Activated CD4-positive, alpha-beta T cell treated with anti-CD3 and anti-CD28 coated beads, Interleukin-2, amount 10 ng/mL, durations not matched to agents 7 days and 5 days (primary cell): ENCODE measurements around the gene INA. TPM values are rescaled to one million over a fixed set of nuclear protein-coding genes. Genes with fewer than 3 reads are reported as not detected.

Experiments used
- CTCF ChIA-PET: fragments of 350-600 bp; sonication (Branson Sonifier 250); formaldehyde crosslinking; loops from one replicate; lab custom pipeline; 2021; ENCODE audit warnings: antibody characterized with exemption; lab: Charles Lee
- POLR2A ChIA-PET: fragments of 350-600 bp; sonication (Branson Sonifier 250); formaldehyde crosslinking; loops from one replicate; lab custom pipeline; 2021; ENCODE audit warnings: antibody characterized with exemption; lab: Charles Lee
- DNase-seq: peaks from one replicate; pipeline ENCODE4 v3.0.0-alpha.2; 2020
- H3K27ac Mint-ChIP-seq: one replicate; pipeline ENCODE4 v1.8.0; 2021; ENCODE audit warnings: mild to moderate bottlenecking, moderate library complexity, mixed read lengths
- H3K27me3 Mint-ChIP-seq: one replicate; pipeline ENCODE4 v1.8.0; 2021; ENCODE audit warnings: mixed read lengths
- H3K36me3 Mint-ChIP-seq: one replicate; pipeline ENCODE4 v1.8.0; 2021; ENCODE audit warnings: low read depth, mixed read lengths
- H3K4me1 Mint-ChIP-seq: one replicate; pipeline ENCODE4 v1.8.0; 2021; ENCODE audit warnings: mixed read lengths
- H3K4me3 Mint-ChIP-seq: one replicate; pipeline ENCODE4 v1.8.0; 2021; ENCODE audit warnings: mild to moderate bottlenecking, moderate library complexity, mixed read lengths
- H3K9me3 Mint-ChIP-seq: one replicate; pipeline ENCODE4 v1.8.0; 2021; ENCODE audit warnings: mixed read lengths
- total RNA-seq, 2 experiments: library from RNA; stranded (reverse); gene quantifications; one replicate each; pipeline ENCODE4 v1.2.3, GENCODE V29; 2021

The INA gene
- total RNA-seq, 2 experiments from 2014 or later: 0.10 TPM; not detected in 1

- CTCF ChIA-PET: interaction anchor here (1.8 kb wide), 1 partner anchor 22 kb away, joined by 4 read pairs; no protein-coding TSS in a partner anchor
- H3K36me3 Mint-ChIP-seq: peaks cover 27% of the 10 kb centered on the region
Measured at GRCh38 chr10:103327906-103328305, 51.0 kb downstream of the INA start.

GRCh38 chr10:103333934-103334520, 57.1 kb downstream of the INA start:
- Mint-ChIP-seq H3K4me1 (peaks cover 1% of the 10 kb centered on the region), H3K36me3 (peaks cover 23% of the 10 kb centered on the region), H3K27me3 (no peaks in the 10 kb centered on the region), H3K4me3 (no peak overlapping the region), H3K9me3 (no peaks in the 10 kb centered on the region), H3K27ac (no peak overlapping the region)
- ChIA-PET POLR2A (no interaction called here), CTCF (interaction anchor here (0.6 to 1.2 kb wide), 6 partner anchors 9 to 514 kb away, joined by 3 to 8 read pairs (median 4); partner anchors contain the start of gene PCGF6)
- DNase-seq: no peak

More at GRCh38 chr10:103327906-103328305, 51.0 kb downstream of the INA start:
- H3K4me3 Mint-ChIP-seq: no peak overlapping the region
- no peaks in the 10 kb centered on the region for H3K9me3 Mint-ChIP-seq
- no peak for DNase-seq
- no peak overlapping the region for H3K27ac Mint-ChIP-seq
- H3K27me3 Mint-ChIP-seq: no peaks in the 10 kb centered on the region
- POLR2A ChIA-PET: no interaction called here
- no peaks in the 10 kb centered on the region for H3K4me1 Mint-ChIP-seq

- POLR2A ChIA-PET: no interaction called here
Measured at GRCh38 chr10:103334567-103334966, 57.6 kb downstream of the INA start.

GRCh38 chr10:103336370-103336769, 59.4 kb downstream of the INA start:
- no peaks in the 10 kb centered on the region for H3K9me3 Mint-ChIP-seq
- no peak overlapping the region for H3K27ac Mint-ChIP-seq
- CTCF ChIA-PET: no interaction called here
- peaks cover 21% of the 10 kb centered on the region for H3K36me3 Mint-ChIP-seq
- DNase-seq: no peak
- no peaks in the 10 kb centered on the region for H3K27me3 Mint-ChIP-seq
- POLR2A ChIA-PET: no interaction called here
- no peak overlapping the region for H3K4me3 Mint-ChIP-seq
- H3K4me1 Mint-ChIP-seq: peaks cover 1% of the 10 kb centered on the region

More at GRCh38 chr10:103334567-103334966, 57.6 kb downstream of the INA start:
- peaks cover 23% of the 10 kb centered on the region for H3K36me3 Mint-ChIP-seq
- H3K4me3 Mint-ChIP-seq: no peak overlapping the region
- no peak overlapping the region for H3K27ac Mint-ChIP-seq
- no peaks in the 10 kb centered on the region for H3K9me3 Mint-ChIP-seq
- CTCF ChIA-PET: interaction anchor here (0.6 to 1.0 kb wide), 3 partner anchors 214 to 644 kb away, joined by 3 to 5 read pairs (median 3); no protein-coding TSS in a partner anchor
- no peak for DNase-seq
- H3K4me1 Mint-ChIP-seq: peaks cover 1% of the 10 kb centered on the region
- H3K27me3 Mint-ChIP-seq: no peaks in the 10 kb centered on the region

Other genes with a start within 250 kb of the INA start
- gene NT5C2, start 83.9 kb upstream of the INA start, total RNA-seq: 10 to 100 TPM; 66.1 to 80.2 TPM
- gene RPEL1, start 31.3 kb upstream of the INA start, total RNA-seq: not detected
- 10 to 100 TPM; 12.2 to 13.0 TPM for gene PCGF6, start 74.0 kb downstream of the INA start, total RNA-seq
- gene TAF5, start 90.8 kb downstream of the INA start, total RNA-seq: 10 to 100 TPM; 13.2 to 15.1 TPM
- 100 to 1,000 TPM; 260 to 276 TPM for gene ATP5MK, start 119.3 kb downstream of the INA start, total RNA-seq
- 10 to 100 TPM; 43.4 to 51.8 TPM for gene PDCD11, start 119.5 kb downstream of the INA start, total RNA-seq
- 100 to 1,000 TPM in 1 of 2 experiments, 10 to 100 TPM in 1; 89.6 to 109 TPM for gene CALHM2, start 175.2 kb downstream of the INA start, total RNA-seq
- gene CALHM1, start 181.8 kb downstream of the INA start, total RNA-seq: under 1 TPM; 0.12 to 0.21 TPM
- under 1 TPM in 1 of 2 experiments, not detected in 1; 0.17 TPM for gene CALHM3, start 202.1 kb downstream of the INA start, total RNA-seq
- 1 to 10 TPM; 1.1 to 1.6 TPM for gene NEURL1, start 216.6 kb downstream of the INA start, total RNA-seq